Measurements from ENCODE around the gene GSK3B. TPM values are rescaled to one million over a fixed set of nuclear protein-coding genes. Genes with fewer than 3 reads are reported as not detected.

The GSK3B gene
- total RNA-seq, result 48.6 and 50.9 TPM in 2 replicates

GRCh38 chr3:120093911-120094775 is at the start of gene GSK3B:
Gene GSK3B (minus strand): TSS chr3:120094447. CDS start chr3:120093434, 1,013 bp downstream.

GRCh38 chr3:119781330-119782198 is 312.7 kb downstream of the GSK3B start, which contains the start of gene NR1I2:
Gene NR1I2 (plus strand): TSS chr3:119782101.

Other genes with a start within 250 kb of the GSK3B start
- 0.09 and 0.14 TPM in 2 replicates for gene GPR156, start 190.8 kb upstream of the GSK3B start, total RNA-seq